GM19023 (cell line): ENCODE data around the gene ADNP.

Experiments
- ATAC-seq: cut with Tn5 transposase; IDR thresholded peaks from one replicate; pipeline ENCODE4 v1.9.1; 2021; ENCODE audit warnings: mild to moderate bottlenecking, moderate library complexity; ENCODE audit not compliant: unreplicated experiment

The ADNP gene

DNA sequence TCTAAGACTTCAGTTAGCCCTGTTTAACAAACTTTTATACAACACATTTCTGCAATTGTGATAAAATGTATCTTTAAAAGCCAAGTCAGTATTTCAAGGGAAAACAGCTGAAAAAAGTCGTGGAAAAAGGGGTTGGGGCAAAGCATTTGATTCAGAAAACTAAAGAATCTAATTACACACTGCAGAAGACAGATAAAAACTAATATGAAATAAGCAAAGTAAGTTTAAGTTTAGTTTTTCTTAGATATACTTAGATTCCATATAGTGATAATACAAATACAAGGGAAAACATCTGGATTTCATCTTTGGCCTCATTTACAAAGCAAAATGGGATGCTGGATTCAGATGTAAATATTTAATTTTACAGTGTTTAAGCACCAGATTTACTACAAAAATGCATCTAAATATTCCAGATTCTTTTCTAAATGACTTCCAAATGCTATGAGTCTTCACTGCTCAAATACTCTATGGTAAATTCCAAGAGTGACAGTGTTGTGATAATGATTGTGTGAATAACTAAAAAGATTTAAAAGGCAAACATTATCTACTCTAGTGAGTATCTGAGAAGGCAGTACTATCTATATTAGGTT is 1.5 kb upstream of the ADNP start:
- ATAC-seq, result no peak

DNA sequence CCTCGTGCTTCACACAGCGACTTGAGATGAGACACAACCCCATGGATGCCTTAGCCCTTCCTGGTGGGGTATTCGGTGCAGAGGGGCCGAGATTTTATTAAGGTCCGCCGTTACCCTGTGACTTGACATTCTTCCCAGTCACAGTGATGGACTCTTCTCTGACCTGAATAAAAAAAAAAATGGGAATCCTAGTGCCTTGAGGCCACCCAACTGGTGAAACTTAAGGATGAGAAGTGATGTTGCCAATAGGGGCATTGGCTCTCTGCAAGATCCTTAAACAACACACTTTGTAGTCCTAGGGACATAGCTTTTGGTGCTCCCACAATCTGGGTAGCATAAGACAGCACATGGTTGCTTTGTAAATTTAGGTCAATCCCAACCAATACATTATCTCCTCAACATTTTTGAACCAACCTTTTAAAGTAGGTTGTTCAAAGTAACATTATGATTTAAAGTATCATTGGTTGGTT is 814 bp upstream of the ADNP start:
- ATAC-seq, result no peak

DNA sequence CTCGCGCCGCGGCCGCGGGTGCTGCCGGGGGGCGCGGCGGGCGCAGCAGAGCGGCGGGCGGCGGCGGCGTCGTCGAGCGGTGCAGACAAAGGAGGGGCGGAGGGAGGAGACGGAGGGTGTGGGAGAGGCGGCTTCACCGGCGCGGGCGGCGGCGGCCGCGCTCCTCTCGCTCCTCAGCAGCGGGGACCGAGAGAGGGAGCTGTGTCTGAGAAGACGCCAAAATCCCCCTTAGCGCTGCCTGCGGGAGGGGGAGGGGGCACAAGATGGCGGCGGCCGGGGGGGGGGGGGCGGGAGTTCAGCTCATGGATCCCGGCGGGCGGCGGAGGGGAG is 296 bp downstream of the ADNP start:
- ATAC-seq, result peak; percentile 38

DNA sequence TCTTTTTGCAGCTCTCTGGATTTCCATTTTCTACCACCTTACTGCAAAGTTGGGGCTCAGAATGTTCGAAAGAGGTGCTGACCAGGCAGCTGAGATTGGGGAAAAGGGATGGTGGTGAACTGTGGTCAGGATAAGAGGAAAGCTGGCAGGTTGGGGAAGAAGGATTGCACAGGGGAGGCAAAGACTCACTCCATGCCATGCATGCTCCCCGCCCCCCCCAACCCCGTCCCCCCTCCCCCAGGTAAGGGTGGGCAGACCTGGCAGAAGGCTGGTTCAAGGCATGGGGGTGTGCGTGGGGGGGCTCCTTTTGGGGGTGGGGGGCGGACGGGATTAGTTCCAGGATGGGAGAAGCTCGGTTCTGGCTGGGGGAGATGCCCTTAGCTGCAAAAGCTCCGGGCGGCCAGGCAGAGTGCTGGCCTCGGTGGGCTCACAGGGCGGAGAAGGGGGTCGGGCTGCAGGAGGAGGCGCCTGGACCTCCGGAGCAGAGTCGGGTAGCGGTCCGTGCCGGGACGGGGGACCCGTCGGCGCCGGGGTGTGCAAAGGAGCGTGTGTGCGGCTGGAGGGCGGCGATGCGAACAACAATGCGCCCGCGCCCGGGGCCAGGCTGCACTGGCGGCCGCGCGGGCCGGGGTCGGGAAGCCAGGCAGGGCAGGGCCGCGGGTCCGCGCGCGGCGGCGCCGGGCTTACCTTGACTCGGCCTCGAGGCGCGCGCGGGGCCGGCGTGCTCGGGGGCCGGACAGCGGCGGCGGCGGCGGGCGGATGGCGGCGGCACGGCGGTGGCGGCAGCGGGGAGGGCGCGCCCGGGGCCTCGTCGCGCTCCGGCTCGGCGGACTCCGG is 880 bp downstream of the ADNP start:
- ATAC-seq, result no peak

DNA sequence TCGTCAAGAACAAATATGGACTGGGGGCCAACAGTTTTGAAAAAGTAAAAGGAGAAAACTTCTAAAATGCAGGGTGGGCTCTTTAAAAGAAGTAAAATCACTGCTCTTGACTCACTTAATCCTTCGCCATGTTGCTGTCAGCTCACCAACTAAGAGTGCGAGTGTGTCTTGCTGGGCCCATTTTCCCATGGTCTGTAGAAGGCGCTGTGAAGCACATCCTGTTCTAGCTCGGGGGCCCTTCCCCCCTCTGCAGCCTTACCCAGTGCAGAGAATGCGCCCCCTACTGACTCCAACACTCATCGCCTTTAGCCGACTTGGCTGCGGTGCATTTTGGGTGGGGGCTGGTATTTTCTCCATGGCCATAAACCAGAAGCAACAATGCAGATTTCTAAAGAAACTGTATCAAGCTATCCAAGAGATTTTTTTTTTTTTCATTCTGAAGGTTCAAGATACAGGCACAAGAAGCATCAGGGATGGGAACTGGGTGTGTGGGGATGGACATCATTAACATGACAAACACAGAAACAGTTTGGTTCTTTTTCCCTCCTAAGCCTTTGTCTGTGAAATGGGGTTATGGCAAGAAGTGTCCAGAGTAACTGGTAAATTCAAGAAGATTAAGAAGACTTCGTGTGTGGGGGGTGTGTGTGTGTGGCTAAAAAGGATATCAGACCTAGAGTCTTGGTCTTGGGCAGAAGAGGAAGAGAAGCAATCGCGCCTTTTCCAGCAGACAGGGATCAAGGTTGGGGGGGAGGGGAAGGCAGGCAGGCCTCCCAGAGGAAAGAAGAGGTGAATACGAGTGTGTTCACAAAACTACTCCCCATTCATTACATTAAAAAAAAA is 1.7 kb downstream of the ADNP start:
- no peak for ATAC-seq

DNA sequence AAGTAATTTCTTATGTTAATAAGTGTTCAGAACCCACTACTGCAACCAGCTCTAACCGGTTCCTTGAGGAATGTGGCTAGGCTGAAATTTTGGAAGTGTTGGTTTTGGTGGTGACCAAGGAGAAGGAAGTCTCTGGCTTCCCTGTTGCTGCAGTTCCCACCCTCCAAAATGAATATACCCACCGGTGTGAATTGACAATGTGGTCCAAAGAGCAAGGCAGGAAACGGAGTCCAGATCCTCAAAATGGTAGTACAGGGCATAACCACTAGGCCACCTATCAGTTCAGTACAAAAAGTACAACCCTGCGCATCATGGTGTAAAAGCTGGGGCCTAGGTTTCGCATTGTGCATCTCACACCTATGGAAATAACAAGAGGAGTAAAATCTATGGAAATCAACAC is 2.8 kb downstream of the ADNP start:
- ATAC-seq, result no peak

DNA sequence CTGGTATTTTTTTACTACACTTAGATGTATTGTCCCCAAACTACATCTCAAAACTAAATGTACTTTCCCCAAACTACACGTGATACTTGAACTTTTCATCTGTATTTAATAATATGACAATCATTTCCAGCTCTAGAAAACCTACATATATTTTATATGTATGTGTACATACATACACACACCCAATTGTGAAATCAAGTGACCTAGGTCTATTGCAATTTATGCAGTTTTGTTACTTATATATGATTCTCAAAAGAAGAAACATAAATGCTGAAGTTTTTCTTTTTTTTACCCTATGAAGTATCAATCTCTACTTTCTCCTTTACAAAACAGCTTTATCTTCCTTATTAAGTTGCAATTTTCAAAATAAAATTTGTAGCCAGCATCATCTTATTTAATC is 4.7 kb downstream of the ADNP start:
- no peak for ATAC-seq

DNA sequence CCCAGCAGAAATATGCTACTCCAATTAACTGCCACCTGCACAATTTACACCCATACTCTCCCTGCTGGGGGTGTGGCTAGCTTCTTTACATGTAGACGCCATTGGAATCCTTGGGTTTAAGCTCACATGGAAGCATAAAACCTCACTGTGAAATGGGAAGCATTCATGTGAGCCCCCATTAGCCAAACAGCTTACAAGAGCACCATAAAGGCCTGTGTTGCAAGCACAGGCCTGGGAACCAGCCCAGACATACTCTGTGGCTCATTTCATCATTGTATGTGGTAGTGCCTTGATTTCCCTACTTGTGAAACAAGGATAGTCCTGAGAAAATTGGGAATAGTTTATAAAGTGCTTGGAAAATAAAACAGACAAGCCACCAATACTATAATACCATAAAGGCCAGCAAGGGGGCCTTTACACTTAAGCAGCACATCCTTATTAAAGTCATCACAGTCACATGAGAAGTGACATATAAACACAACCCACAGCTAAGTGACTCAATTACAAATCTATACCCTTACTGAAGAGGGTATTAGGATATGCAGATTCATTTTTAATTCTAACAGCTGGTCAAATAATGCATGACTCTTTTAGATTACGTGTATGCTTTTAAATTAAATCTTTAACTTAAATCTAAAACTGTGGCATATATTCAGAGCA is 6.8 kb downstream of the ADNP start:
- ATAC-seq, result no peak

DNA sequence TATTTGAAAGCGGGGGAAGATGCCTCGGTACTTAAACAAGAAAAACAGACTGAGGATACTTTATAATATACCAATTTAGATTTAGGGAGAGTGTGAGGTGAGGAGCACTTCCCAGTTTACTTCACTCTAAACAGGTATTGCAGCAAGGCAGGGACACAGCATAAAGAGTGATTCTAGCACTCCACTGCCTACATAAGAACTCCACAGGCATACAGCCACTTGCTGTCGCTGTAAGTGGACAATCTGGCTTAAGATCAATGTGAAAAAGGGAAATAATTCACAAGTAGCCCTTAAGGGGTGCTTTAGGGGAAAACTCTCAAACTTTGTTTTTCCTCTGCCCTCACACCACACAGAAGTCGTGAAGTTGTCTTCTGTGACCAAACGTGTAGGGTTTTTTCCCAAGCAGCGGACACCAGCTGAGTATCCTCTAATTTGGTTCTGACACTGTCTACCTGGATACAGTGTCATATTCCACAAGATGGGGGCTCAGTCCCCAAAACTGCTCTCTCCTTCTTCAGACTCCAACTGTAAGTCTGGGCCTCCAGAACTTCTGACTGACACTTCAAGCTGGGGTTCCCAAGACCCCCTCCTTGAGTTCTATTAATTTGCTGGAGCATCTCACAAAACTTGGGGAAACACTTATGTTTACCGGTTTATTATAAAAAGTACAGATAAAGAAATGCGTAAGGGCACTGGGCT is 9.3 kb downstream of the ADNP start:
- no peak for ATAC-seq

DNA sequence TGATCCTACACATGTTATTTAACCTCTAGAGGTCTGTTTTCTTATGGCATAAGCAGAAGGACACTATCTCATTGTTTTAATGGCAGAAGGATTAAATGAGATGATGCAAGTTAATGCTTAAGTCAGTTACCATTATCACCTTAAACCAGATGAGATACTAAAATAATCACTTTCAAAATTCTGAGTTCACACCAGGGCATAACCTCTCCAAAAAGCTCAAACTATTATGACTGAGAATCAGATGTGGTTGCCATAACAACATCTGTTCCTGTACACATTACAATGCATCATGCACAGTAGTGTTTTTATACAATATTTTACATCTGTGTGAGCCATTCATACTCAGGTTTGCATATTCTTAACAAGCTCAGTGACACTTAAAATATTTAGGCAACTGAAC is 10.2 kb downstream of the ADNP start:
- no peak for ATAC-seq

DNA sequence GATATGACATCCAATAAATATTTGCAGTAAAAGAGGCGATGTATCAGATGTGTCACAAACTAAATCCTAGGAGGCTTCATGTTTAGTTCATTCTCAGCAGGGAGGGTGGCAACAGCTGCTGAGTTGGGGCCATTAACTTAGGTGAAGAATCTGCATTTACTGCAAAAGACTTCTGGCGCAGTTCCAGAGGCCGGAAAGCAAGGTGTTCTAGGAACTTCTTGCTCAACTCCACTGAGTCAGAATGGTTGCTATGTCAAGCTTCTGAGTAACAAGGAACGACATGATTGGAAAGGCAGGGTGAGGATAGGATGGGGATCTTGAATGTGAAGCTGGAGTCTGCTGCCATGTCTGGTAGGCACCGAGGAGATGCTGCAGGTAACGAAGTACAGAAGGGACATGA is 11.7 kb downstream of the ADNP start:
- no peak for ATAC-seq

DNA sequence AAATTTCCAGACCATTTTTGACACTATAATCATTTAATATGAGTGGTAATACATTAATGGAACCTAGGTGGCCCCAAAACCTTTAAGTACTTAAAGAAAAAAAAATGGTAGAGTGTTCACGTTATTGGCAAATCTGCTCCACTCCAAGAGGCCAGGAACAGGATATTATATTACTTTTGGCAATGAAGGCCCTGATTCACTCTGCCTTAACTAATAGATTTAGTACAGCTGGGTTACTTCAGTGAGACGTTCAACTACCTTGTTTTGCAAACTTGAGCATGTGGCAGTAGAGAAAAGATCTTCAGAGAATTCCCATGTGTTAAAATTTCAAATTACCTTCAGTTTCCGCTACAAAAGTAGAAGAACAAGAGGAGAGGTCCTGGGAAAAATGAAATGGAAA is 12.8 kb downstream of the ADNP start:
- no peak for ATAC-seq

DNA sequence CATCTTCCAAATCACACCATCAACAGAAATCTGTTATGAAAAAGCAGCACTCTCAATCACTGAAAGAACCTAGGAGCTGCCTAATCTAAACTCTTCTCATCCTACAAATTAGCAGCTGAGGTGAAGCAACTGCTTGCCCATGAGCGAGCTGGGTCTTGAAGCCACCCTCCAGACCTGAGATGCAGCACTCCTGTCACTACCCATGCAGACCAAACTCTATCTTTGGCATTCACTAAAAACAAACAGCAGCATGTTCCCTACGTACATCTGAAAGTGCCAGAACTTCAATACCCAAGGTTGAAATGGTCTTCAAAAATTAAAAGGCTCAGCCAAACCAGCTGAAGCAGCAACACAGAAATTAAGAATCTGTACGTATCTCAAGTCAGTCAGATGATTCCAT is 14.3 kb downstream of the ADNP start:
- no peak for ATAC-seq

DNA sequence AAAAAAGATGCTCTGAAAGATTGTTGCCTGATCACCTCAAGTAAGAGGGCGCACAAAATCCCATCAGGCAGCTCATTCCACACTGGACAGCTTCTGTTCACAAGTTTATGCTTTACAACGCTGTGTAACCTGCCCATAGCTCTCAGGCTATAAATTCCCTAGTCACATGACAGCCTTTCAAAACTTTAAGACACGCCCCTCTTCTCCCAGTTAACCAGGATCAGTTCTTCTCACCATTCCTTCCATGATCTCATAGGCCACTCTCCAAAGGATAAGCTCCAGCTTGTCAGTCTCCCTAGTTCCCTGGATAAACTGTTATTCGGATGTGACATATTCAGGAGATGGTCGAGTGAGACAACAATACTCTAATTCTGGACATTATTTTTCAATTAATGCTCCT is 15.0 kb downstream of the ADNP start:
- no peak for ATAC-seq

DNA sequence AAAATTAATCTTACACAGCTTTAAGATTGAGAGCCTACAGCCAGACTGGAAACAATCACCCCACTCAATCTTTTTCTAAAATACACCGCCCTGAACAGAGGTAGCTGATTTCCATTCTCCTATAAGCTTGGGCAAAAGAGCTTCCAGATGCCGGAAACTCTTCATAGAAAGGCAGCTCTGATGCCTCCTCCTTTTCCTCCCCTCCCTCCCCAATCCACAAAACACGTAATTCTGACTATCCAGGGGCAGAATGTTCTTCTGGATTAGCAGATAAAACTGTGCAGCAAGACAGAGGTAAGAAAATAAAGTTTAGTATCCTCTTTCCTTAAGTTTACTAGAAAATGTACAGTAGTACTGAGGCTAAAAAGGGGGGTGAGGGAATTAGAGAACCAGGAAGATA is 15.8 kb downstream of the ADNP start:
- ATAC-seq, result no peak

DNA sequence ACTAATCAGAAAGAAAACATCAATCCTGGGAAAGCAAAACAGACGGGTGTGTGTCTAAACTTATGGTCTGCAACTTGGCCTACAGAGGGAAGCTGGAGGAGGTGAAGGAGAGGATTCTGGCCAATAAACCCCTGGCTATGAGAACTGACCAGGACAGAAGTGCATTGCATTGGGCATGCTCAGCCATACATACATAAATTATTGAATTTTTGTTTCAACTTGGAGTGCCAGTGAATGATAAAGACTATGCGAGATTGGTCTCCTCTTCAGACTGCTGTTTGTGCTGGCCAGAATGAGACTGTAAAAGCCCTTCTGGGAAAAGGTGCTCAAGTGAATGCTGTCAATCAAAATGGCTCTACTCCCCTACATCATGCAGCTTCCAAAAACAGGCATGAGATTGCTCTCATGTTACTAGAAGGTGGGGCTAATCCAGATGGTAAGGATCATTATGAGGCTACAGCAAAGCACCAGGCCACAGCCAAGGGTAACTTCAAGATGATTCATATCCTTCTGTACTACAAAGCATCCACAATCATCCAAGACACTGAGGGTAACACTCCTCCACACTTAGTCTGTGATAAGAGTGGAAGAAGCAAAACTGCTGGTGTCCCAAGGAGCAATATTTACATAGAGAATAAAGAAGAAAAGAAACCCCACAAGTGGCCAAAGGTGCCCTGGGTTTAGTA is 17.4 kb downstream of the ADNP start:
- ATAC-seq, result no peak

DNA sequence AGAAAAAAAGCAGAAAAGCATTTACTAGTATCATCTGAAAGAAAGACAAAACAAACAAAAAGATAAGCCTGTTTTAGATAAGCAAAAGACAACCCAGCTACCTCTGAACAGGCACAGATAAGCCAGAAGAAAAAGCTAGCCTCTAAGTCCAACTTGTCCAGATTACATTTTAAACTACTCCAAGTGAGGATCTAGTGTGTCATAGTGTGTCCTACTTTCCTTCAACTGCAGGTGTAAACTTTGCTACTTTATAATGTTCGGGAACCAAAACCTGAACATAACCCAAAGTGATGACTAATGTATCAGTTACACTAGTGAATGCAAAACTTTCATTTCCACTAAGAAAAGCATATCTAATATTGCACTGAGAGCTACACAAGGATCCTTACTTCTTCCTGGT is 19.5 kb downstream of the ADNP start:
- no peak for ATAC-seq

DNA sequence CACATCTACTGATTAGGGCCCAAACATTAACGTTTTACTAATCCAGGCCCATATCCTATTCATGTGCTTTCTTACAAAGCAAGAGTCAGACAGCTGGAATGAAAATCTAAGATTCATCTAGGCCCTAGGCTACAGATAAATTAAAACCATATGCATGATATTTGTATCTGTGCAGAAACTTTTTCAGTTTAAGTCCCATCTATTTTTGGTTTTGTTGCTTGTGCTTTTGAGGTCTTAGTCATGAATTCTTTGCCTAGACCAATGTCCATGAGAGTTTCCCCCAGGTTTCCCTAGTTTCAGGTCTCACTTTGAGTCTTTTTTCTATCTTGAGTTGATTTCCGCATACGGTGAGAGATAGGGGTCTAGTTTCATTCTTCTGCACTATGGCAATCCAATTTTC is 20.2 kb downstream of the ADNP start:
- ATAC-seq, result no peak

DNA sequence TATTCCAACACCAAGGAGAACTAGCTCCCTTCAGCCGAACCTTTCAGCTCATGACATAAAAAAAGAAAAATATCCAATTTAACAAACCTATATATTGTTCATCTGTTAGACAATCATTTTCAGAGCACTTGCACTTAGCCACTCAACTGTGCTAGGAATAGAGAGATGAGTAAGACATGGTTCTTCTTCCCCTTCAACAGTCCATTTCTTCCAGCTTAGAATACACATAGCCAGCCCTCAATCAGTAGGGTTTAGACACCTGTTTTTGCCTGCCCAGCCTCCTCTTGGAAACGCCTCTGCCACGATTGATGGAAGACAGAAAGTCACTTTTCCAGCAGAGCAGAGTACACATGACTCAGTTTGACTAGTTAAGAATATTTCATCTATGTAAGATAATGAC is 21.8 kb downstream of the ADNP start:
- ATAC-seq, result no peak

DNA sequence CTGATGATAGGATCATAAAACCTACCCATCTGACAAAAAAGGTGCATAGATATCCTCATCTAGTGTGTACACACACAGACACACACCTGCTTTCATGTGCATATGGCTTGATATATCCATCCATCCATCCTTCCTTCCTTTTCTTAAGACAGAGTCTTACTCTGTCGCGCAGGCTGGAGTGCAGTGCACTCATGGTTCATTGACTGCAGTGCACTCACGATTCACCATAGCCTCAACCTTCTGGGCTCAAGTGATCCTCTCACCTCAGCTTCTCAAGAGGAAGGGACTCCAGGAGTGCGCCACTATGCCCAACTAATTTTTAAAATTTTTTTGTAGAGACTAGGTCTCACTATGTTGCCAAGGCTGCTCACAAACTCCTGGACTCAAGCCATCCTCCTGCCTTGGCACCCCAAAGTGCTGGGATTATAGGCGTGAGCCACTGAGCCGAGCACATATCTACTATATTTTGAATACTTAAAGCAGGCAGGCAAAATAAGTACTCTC is 27.1 kb downstream of the ADNP start:
- ATAC-seq, result no peak
